Cardiac muscle cell (in vitro differentiated cells and primary cell): ENCODE measurements around the gene TPO. TPM values are rescaled to one million over a fixed set of nuclear protein-coding genes. Genes with fewer than 3 reads are reported as not detected.
A peak's percentile ranks its signal among the peaks of the same experiment; 100 is the strongest.

Experiments used
- DNase-seq, 2 donors: peaks; one replicate each; pipeline versions ENCODE4 v3.0.0 to v3.0.0-alpha.2; 2010 to 2017; ENCODE audit warnings: low read depth in 1 of 2, low spot score in 1 of 2
- H3K27ac ChIP-seq: fragments of 200-600 bp; sonication (generic); 2 replicates; pipeline ENCODE4 v1.5.1; 2016
- H3K27me3 ChIP-seq: fragments of 200-600 bp; sonication (generic); 2 replicates; pipeline ENCODE4 v1.6.0; 2016; ENCODE audit warnings: control low read depth
- H3K36me3 ChIP-seq: fragments of 200-600 bp; sonication (generic); 2 replicates; pipeline ENCODE4 v1.5.1; 2016; ENCODE audit warnings: control low read depth
- H3K4me1 ChIP-seq: fragments of 200-600 bp; sonication (generic); 2 replicates; pipeline ENCODE4 v1.8.1; 2017; ENCODE audit warnings: low read depth, mild to moderate bottlenecking, mixed run types
- H3K4me3 ChIP-seq: fragments of 200-600 bp; sonication (generic); 2 replicates; pipeline ENCODE4 v1.5.1; 2016; ENCODE audit warnings: mild to moderate bottlenecking
- H3K9me3 ChIP-seq: fragments of 200-600 bp; sonication (generic); 2 replicates; pipeline ENCODE4 v1.5.1; 2017; ENCODE audit warnings: low read depth, mild to moderate bottlenecking, control low read depth
- CTCF ChIP-seq: IDR thresholded peaks from 2 replicates; pipeline ENCODE4 v1.5.1; 2012; ENCODE audit warnings: low read depth, mild to moderate bottlenecking, low read length
- polyA plus RNA-seq: library from polyadenylated mRNA; unstranded; fragments of >200 nt; fragmentation: Nextera tagmentation; extraction: Ambion mirVana; gene quantifications from 2 replicates; pipeline ENCODE4 v1.2.1, GENCODE V29; 2016
- total RNA-seq: library from RNA; depleted of rRNA; stranded (reverse); fragments of >200 nt; gene quantifications from 2 replicates; pipeline ENCODE4 v1.2.3, GENCODE V29; 2016

The TPO gene
- total and polyA plus RNA-seq, 2 experiments from 2014 or later, result 0.46 to 0.71 TPM

GRCh38 chr2:1581965-1582625 is 168.8 kb downstream of the TPO start:
- H3K4me1 ChIP-seq, result peaks cover 4% of the 10 kb centered on the region
- no peaks in the 10 kb centered on the region for H3K9me3 ChIP-seq
- no peak overlapping the region for H3K27ac ChIP-seq
- DNase-seq, result peak in 1 of 2 donors; percentile 59
- TF ChIP-seq CTCF, result no peak
- no peak overlapping the region for H3K4me3 ChIP-seq
- H3K36me3 ChIP-seq, result no peaks in the 10 kb centered on the region
- no peaks in the 10 kb centered on the region for H3K27me3 ChIP-seq

GRCh38 chr2:1582891-1583341 is 169.7 kb downstream of the TPO start:
- no peak overlapping the region for H3K27ac ChIP-seq
- H3K27me3 ChIP-seq, result no peaks in the 10 kb centered on the region
- H3K36me3 ChIP-seq, result no peaks in the 10 kb centered on the region
- peaks cover 4% of the 10 kb centered on the region for H3K4me1 ChIP-seq
- DNase-seq, result no peak
- H3K4me3 ChIP-seq, result no peak overlapping the region
- TF ChIP-seq CTCF, result no peak
- no peaks in the 10 kb centered on the region for H3K9me3 ChIP-seq

- H3K27me3 ChIP-seq, result no peaks in the 10 kb centered on the region
- no peak overlapping the region for H3K27ac ChIP-seq
- no peak overlapping the region for H3K4me3 ChIP-seq
- TF ChIP-seq CTCF, result no peak
- H3K36me3 ChIP-seq, result no peaks in the 10 kb centered on the region
- H3K4me1 ChIP-seq, result peaks cover 4% of the 10 kb centered on the region
- no peaks in the 10 kb centered on the region for H3K9me3 ChIP-seq
- DNase-seq, result no peak
These were observed 170.8 kb downstream of the TPO start for GRCh38 chr2:1584051-1584531.

- H3K27ac ChIP-seq, result no peak overlapping the region
- H3K9me3 ChIP-seq, result no peaks in the 10 kb centered on the region
- H3K36me3 ChIP-seq, result no peaks in the 10 kb centered on the region
- H3K27me3 ChIP-seq, result no peaks in the 10 kb centered on the region
- peak; percentile 17 for TF ChIP-seq CTCF
- H3K4me3 ChIP-seq, result no peak overlapping the region
- no peak for DNase-seq
- peaks cover 4% of the 10 kb centered on the region for H3K4me1 ChIP-seq
These were observed 171.6 kb downstream of the TPO start for GRCh38 chr2:1584691-1585485.

- no peaks in the 10 kb centered on the region for H3K36me3 ChIP-seq
- H3K27ac ChIP-seq, result no peak overlapping the region
- TF ChIP-seq CTCF, result no peak
- peaks cover 4% of the 10 kb centered on the region for H3K4me1 ChIP-seq
- no peaks in the 10 kb centered on the region for H3K9me3 ChIP-seq
- no peaks in the 10 kb centered on the region for H3K27me3 ChIP-seq
- H3K4me3 ChIP-seq, result no peak overlapping the region
- no peak for DNase-seq
These were observed 172.4 kb downstream of the TPO start for GRCh38 chr2:1585635-1586034.
